Left ventricle myocardium superior (tissue), 1 donor: Measurements from ENCODE around the gene PTGES2. TPM values are rescaled to one million over a fixed set of nuclear protein-coding genes. Genes with fewer than 3 reads are reported as not detected.
A peak's percentile ranks its signal among the peaks of the same experiment; 100 is the strongest.

Experiments
- ATAC-seq: fragments of 200-7000 bp; cut with Tn5 transposase; one replicate; pipeline ENCODE4 v1.9.1; 2020; ENCODE audit warnings: mild to moderate bottlenecking, moderate library complexity
- DNase-seq: peaks from one replicate; pipeline ENCODE4 v3.0.0-alpha.2; 2020
- intact Hi-C: fragments of 100-400 bp; cut with micrococcal nuclease; formaldehyde crosslinking; loops from one replicate; pipeline ENCODE4 v1.11.0; 2022
- total RNA-seq: library from RNA; stranded (reverse); fragmentation: NEBNext Ultra II Directional; extraction: Animal tissue kit (Norgen Biotek cat#: 25700); gene quantifications from one replicate; pipeline ENCODE4 v1.2.1, GENCODE V29; 2021
- donor health status: DM: no; HTN: yes; CAD: no; lungs with severe emphysema.

The PTGES2 gene
- total RNA-seq, 1 donor from 2014 or later, result 157 TPM

DNA sequence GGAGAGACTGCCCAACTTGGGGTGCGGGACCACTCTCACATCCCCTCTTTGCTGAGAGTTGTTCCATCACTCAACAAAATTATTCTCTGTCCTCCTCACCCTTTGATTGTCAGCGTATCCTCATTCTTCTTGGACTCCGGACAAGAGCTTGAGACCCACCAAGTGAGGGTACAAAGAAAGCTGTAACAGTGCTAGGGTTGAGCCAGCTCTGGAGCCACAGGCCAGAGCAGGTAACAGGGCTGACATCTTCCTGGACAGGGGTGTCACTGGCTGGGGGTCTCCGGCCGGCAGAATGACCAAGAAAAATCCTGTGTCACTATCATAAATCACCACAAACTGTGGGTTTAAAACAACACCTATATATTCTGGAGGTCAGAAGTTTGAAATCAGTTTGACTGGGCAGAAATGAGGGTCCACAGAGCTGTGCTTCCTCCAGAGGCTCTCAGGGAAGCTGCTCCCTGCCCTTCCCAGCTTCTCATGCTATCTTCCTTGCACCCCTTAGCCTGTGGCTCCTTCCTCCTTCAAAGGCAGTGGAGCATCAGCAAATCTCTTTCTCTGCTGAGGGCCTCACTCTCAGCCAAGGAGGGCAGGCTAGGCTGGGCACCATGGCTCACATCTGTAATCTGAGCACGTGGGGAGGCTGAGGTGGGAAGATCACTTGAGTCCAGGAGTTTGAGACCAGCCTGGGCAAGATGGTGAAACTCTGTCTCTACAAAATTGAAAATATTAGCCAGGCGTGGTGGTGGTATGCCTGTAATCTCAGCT lies 28.4 kb upstream of the PTGES2 start:
- no peak for ATAC-seq
- intact Hi-C loops, result no loop called here
- peak; percentile 11 for DNase-seq

DNA sequence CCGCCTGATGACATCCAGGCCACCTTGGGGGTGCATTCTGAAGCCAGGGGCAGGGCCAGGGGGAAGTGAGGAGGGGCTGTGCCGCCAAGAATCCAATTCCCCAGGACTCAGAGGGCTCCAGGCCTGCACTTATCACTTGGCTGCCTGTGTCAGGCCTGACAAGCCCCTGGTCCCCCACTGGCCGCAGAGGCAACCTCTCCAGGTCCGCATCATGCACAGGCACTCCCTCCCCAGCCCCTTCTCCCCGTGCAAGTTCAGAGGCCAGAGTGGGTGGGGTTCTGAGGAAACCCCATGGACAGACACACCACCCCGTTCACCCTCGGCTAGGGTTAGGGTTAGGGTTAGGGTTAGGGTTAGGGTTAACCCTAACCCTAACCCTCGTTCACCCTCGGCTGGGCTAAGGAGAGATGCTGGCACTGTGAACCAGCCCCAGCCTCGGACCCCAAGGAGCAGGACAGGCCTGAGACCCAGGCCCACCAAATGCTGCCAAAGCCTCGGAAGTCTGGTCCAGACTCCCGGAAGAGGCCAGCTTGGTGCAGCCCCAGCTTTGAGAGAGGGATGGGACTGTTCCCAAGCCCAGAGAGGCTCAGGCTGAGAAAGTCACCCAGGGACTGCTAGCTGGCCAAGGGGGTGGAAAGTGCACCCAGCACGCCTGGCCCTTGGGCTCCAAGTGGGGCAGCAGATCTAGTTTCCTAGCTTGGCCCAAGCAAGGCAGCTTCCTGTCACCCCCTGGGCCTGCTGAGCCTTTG lies 26.6 kb upstream of the PTGES2 start:
- no peak for ATAC-seq
- intact Hi-C loops, result no loop called here
- peak; percentile 21 for DNase-seq

DNA sequence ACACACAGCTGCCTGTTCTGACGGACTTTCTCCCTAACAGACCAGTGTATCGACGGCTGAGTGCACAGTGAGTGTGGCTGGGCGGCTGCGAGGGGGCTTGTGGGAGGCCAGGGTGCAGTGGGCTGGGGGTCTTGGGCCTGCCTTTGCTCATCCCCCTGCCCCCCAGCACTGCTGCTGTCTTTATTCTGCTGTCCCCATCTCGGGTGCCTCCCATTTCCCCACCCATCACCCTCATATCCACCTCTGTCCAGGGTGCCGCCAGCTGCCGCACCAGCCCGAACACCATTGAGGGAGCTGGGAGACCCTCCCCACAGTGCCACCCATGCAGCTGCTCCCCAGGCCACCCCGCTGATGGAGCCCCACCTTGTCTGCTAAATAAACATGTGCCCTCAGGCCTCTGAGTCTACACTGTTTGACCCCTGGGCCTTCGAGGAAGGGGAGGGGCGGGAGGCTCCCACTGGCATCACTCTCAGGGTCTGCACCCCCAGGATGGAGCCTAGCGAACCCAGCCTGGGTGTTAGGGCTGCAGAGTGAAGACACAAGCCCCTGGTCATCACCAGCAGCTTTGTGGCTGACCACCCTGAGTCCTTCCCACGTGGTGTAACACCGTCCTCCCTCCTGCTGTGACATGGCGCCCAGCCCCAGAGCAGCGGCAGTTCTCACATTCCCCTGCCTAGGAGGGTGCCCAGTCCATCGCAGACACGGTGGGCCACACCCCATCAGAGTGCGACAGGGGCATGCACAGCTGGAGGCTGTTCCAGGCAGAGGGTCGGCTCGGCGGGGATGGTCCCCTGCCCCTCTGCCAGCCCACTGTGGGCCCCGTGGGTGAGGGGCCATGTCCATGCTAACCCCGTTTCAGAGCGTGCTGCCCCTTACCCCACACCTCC lies 25.8 kb upstream of the PTGES2 start:
- ATAC-seq (no peak), DNase-seq (peak; percentile 15)
- intact Hi-C loops, result no loop called here

DNA sequence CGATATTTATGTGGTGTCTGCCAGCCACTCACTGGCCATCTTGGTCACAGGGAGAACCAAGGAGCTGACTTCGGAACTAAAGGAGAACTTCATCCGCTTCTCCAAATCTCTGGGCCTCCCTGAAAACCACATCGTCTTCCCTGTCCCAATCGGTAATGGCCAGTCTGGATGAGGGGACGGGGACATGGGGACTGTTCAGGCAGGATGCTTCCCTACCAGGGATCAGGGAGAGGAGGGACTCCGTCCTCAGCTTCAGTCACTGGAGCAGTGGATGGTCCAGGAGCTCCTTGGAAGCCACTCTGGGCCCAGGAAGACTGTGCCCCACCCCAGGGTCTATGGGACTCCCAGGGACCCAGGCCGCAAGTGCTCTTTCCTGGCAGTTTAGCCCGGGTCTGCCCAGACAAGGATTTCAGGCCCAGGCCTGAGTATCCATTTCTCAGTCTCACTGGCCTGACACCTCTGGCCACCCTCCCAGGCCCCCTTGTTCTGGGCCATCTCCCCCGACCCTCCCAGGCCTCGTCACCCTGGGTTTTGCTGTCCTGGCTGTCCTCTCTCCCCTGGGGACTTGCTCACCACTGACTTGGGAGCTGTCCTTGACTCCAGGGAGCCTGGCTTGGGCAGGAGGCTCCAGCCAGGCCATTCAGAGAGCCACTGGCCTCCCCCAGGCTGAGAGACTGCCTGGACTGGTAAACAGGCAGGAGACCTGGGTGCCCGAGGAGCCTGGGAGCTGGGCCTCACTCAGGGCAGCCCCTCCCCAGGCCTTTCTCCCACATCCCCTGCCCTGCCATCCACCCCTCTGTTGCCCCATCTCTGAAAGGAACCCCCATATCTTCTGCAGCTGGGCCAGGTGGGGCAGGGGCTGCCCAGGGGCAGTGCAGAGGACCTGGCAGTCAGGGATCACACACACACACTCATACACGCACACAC lies 24.9 kb upstream of the PTGES2 start:
- DNase-seq (peak; percentile 21), ATAC-seq (no peak)
- intact Hi-C loops, result no loop called here

DNA sequence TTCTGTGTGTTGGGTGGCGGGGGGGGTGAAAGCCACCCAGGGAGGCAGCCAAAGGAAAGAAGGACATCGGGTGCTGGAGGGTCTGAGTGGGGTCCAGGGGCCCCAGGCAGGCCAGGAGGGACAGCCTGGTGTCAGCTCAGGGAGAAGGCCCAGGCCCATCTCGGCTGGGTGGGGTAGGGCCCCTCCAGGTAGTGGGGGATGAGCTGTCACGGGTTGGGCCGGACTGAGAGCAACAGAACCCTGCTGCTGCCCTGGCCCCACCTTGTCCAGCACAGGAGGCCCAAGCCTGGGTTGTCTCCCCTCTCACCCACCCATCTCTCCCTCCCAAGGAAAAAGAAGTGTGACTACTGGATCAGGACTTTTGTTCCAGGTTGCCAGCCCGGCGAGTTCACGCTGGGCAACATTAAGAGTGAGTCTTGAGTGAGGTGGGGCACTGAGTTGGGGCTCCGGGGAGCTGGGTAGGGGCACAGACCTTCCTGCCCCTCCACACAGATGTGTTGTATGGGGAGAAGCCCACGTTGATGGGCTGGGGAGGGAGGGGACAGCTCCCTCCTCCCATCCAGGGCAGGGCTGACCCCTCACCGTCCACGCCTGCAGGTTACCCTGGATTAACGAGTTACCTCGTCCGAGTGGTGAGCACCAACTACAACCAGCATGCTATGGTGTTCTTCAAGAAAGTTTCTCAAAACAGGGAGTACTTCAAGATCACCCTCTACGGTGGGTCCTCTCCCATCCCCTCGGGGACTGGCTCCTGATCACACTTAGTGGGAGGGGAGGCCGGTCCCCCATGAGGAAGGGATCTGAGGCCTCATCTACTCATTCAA lies 24.0 kb upstream of the PTGES2 start:
- no peak for ATAC-seq
- DNase-seq, result peak; percentile 19
- intact Hi-C loops, result no loop called here

DNA sequence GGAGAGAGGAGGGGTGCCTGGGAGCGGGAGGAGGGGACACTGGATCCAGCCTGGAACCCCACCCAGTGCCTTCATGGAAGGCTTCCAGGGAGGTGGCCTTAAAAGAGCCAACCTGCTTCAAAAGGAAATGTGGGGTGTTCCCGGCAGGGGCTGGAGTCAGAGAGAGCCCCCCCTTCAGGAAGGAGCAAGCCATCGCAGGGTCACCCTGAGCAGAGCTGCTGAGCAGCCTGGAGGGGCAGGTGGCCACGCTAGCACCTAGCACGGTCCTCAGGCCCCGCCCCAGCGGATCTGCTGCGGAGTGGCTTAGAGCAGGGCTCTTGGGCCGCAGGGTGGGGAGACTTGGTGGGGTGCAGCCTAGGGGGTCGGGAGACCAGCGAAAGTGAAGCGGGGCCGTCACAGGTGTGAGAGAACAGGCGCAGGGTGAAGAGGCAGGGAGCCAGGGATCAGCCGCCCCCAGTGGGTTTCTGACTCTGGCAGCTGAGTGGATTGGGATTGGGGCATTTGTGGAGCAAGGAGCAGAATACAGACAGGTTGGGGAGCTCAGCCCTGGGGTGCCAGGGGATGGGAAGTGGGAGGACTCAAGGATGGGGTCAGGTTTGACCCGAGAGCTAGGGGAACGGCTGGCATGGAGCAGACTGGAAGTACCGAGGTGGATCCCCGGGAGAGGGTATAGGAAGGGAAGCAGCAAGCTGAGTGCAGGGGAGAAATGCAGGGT lies 23.2 kb upstream of the PTGES2 start:
- ATAC-seq, result peak; percentile 14
- intact Hi-C loops, result no loop called here
- DNase-seq, result peak; percentile 27

DNA sequence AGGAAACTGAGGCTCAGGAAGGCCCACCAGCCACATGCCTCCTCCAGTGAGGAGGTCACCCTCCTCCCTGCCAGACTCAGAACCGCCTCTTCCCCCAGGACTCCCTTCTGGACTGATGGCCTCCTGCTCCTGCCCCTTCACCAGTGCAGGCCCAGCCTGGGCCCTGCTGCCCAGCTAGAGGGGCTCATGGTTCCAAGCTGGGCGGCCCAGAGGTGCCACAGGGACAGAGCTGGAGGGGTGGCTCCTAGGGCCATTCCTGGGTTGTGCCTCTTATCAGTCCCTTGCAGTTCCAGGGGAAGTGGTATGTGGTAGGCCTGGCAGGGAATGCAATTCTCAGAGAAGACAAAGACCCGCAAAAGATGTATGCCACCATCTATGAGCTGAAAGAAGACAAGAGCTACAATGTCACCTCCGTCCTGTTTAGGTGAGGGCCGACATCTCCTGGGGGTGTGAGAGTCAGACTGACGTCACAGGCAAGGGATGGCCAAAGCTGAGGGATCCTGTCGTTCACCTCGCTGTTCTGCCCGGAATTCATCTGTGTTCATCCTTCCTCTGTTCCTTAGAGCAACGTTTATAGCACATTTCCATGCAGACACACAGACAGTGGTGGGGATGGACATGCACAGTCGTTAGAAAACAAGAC lies 22.5 kb upstream of the PTGES2 start:
- ATAC-seq (peak; percentile 7), DNase-seq (peak; percentile 6)
- intact Hi-C loops, result no loop called here

DNA sequence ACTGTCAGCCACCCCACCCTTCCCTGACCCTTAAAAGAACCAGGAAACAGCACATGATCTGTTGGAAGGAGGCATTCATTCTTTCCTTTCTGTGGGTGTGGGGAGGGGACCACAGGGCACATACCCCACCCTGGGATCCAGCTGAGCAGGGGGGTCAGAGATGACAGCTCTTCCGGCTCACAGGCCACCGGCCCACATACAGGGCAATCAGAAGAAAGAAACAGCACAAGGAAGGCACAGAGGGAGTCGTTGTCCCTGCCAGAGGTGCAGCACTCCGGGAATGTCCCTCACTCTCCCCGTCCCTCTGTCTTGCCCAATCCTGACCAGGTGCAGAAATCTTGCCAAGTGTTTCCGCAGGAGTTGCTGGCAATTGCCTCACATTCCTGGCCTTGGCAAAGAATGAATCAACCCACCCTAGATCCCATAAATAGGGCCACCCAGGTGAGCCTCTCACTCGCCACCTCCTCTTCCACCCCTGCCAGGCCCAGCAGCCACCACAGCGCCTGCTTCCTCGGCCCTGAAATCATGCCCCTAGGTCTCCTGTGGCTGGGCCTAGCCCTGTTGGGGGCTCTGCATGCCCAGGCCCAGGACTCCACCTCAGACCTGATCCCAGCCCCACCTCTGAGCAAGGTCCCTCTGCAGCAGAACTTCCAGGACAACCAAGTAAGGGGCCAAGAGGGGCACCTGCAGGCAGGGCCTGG lies 21.6 kb upstream of the PTGES2 start, which contains the start of gene LCN2:
Gene LCN2, plus strand, starts transcription at position 453 of the 701 bp plus-strand sequence. Its CDS starts 73 bp downstream, at position 526.
- DNase-seq, result peak; percentile 20
- ATAC-seq, result peak; percentile 18

DNA sequence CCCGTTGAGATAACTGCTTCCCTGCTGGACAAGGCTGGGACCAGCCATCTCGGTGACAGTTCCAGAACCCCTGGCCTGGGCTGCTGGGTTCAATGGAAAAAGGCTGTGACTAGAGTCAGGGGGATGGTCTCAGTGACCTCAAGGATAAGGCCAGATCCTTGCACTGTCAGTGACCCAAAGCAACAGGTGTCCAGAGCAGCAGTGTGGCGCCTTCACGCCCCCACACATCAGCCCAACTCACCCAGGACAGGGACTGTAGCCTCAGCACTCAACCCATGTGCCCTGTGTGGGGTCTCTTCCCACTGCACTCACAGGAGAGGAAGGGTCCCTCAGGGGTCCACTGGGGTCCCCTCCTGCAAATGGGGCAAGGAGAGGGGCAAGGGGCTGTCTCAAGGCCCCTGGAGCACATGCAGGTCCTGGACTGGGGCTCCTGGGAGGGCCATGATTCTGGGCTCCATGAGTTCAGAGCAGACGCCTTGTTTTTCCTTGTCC lies 21.0 kb upstream of the PTGES2 start:
- ATAC-seq (no peak), DNase-seq (peak; percentile 10)
- intact Hi-C loops, result no loop called here

More for the DNA sequence above, 21.6 kb upstream of the PTGES2 start, which contains the start of gene LCN2:
- intact Hi-C loops, result no loop called here

DNA sequence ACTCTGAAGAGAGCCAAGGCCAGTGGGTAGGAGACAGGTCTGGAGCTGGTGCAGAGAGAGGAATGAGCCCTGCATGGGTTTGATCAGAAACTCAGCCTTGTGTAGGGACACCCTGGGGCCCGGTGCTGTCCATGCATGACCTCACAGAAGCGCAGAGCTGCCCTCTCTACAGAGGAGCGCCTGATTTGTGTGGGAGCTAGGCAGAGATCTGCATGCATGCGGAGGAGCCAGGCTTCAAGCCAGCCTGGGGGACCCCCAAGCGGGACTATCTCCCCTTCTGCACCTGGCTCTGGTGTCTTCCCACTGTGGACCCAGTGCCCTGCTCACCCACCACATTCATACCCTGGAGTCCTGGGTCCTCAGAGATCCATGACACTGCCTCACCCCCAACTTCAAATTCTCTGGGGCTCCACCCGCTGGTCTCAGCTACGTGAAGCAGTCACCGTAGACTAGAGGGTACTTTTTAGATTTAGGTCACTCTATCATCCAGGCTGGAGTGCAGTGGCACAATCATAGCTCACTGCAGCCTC lies 19.1 kb upstream of the PTGES2 start:
- DNase-seq, result peak; percentile 11
- ATAC-seq, result no peak
- intact Hi-C loops, result no loop called here

DNA sequence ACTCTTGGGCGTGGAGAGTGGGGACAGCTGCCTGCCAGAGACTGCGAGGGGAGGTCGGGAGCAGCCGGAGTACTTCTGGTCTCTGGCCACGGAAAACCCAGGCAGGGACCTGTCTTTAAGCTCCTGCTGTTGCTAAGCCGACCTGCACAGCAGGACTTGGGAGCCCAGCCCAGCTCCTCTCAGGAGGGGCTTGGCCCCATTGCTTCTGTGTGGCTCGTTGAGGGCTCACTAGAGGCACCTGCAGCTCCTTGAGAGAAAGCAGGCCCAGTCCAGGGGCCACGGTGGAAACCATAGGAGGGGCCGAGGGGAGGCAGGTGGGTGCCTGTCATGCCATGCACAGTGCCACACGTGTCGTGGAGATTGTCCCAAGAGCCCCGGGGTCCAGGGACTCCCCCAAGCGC lies 18.4 kb upstream of the PTGES2 start:
- intact Hi-C loops, result no loop called here
- peak; percentile 23 for DNase-seq
- ATAC-seq, result no peak

DNA sequence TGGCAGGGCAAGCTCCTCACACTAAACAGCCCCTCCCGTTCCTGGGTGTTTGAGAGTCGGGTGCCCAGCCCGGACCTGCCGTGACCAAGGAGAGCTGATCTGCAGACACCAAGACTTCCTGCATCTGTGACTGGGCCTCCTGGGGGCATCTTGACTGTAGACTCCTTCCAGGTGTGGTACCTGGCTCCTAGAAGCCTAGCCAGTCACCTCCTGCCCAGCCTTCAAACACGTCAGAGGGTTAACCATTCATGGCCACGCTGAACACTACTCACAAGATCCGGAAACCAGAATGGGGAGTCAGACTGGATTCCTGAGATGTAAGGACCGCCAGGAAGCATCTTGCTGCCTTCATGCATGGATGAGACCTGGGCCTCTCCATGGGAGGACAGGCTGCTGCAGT lies 18.0 kb upstream of the PTGES2 start:
- DNase-seq, result no peak
- intact Hi-C loops, result no loop called here
- no peak for ATAC-seq

DNA sequence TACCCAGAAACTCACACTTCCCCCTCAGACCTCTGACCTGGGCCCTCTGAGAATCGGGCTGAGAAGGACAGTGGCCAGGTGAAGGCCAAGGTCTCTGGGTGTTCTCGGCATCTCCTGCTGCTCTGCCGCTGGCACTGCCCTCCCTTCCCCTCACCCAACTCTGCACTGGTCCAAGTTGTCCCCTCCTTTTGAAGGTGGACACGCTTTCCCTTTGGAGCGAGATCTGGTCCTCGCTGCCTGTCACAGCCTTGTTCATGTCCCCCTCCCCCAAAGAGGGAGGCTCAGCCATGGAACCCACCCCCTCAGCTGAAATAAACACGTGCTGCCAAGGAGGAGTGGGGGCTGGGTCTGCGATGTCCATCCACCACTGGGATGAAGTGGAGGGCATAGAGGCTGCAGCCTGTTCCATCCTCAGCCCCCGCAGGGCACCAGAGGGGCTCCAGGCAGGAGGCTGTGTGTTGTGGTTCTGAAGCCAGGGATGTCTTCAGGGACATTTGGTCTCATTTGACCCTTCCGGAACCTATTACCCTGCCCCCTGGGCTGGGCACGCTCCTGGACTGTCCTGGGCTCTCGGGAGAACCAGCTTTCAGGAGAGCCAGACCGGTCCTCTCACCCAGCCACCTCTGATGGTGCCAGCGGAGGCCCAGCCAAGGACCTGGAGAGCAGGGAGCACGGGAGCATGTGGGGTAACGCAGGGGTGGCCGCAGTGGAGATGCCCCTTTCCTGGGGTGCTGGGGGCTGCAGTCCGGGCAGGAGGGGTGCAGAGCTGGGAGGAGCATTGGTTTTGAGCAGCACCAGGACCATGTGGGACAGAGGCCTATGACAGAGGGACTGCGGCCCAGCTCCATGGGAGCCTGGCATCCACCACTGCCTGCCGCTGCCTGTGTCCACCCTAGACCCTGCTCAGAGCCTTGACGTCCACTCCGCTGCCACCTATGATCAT lies 17.0 kb upstream of the PTGES2 start:
- DNase-seq, result no peak
- ATAC-seq, result no peak
- intact Hi-C loops, result no loop called here

DNA sequence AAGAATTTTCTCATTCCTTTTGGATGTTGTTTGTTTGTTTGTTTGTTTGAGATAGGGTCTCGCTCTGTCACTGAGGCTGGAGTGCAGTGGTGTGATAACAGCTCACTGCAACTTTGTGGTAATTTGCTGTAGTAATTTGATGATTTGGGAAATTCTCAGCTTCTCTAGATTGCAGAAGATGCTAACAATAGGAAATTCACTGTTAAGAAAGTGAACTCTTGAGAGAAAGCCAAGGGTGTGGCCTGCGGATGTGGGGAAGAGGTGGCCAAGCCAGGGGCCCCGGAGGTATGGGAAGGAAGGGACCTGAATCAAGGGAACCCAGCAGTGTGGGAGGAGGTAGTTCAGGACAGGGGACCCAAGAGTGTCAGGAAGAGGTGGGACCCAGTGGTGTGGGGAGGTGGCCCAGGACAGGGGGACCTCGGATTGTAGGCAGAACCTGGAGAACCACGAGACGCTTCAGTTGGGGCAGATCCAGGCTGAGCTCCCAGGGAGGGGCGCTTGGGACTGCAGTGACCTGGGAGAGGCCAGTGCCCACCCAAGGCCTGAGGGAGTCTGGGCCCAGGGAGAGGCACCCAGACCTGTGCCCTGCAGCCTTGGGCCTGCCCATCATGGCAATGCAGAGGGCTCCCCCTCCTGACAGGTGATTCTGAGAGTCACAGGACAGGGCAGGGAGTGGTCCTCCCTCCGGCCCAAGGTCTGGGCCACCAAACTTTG lies 16.2 kb upstream of the PTGES2 start:
- intact Hi-C loops, result no loop called here
- ATAC-seq (peak; percentile 44), DNase-seq (no peak)
